ENCODE results near the gene RNF2. TPM values are rescaled to one million over a fixed set of nuclear protein-coding genes. Genes with fewer than 3 reads are reported as not detected.
"Not testable (repeated sequence)": the region's sequence is repeated elsewhere in the genome, so short reads cannot be mapped to it uniquely, and the experiment has no call there.

RNF2 gene
- total RNA-seq: 18.7 and 27.0 TPM in 2 replicates

GRCh38 chr1:185044981-185045813 lies at the start of gene RNF2:
TSS of gene RNF2 (plus strand) at chr1:185045558. CDS start at chr1:185087554, 41,996 bp downstream.
- DNase-seq (ENCODE audit: low read depth in 2 of 2): peak; percentile 84 to 89

DNA sequence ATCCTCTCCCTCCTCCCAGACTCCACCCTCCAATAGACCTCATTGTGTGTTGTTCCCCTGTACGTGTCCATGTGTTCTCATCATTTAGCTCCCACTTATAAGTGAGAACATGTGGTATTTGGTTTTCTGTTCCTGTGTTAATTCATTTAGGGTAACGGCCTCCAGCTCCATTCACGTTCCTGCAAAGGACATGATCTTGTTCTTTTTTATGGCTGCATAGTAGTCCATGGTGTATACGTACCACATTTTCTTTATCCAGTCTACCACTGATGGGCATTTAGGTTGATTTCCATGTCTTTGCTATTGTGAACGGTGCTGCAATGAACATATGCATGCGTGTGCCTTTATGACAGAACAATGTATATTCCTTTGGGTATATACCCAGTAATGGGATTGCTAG lies 45.4 kb upstream of the RNF2 start:
- DNase-seq (ENCODE audit: low read depth in 2 of 2): not testable (repeated sequence)

DNA sequence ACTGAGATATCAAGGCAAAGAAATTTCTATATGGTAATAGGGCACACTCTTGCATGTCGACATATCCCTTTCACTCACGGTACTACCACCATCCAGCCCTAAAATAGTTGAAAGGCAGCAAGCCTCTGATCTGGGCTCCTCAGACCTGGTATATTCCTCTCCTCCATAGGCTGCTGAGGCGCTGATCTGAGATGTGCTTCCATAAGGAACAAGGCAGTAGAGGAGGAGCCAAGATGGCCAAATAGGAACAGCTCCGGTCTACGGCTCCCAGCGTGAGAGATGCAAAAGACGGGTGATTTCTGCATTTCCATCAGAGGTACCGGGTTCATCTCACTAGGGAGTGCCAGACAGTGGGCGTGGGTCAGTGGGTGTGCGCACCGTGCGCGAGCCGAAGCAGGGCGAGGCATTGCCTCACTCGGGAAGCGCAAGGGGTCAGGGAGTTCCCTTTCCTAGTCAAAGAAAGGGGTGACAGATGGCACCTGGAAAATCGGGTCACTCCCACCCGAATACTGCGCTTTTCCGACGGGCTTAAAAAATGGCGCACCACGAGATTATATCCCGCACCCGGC lies 44.0 kb upstream of the RNF2 start:
- not testable (repeated sequence) for DNase-seq (ENCODE audit: low read depth in 2 of 2)

DNA sequence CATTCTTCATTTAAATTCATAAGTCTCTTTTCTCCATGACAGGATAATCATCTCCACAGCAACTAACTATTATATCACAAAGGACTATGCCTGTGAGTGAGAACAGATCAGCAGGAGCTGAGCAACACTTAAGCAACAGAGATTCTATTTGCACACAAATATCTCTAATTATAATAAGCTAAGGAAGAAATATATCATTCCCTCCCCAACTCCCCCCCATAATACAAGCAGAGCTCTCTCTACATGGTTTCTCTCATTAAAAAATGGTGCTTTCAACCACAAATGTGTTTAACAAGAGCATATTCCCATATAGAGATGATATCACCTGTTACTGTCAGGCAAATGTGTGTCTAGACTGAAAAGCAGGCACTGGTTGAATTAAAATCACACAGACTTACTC lies 36.5 kb upstream of the RNF2 start:
- DNase-seq (ENCODE audit: low read depth in 2 of 2): no peak

GRCh38 chr1:185010361-185010760 lies 35.0 kb upstream of the RNF2 start:
- no peak for DNase-seq (ENCODE audit: low read depth in 2 of 2)

DNA sequence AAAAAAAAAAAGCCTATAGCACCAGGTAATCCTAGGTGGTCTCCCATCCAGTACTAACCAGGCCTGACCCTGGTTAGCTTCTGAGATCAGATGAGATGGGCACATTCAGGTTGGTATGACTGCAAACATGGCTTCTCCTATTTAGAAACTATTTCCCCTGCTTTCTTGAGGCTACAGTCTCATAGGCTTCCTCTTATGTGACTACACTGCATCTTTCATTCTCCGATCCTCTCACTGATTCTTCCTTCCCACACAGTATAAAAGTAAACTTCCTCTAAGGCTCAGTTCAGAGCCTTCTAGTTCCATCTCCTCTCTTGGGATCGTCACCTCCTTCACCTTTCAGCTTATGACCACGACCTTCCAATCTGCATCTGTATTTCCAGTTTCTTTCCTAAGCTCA lies 30.4 kb upstream of the RNF2 start:
- no peak for DNase-seq (ENCODE audit: low read depth in 2 of 2)

DNA sequence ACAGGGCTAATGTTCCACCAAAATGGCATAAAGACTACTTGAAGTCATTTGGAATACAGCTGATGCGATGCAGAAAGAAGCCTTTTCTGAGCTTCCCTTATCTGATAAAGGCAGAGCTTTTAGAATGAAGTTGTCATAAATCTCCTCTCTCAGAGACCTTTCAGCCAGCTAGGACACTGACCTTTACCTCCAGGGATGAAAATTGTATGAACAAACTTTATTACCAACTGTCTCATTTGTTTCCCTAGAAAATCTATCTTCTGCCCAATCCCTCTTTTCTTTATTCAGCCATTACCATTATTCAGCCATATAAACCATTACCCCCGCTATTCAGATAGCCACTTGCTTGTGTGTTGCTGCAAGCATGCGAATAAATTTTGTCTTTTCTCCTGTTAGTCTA lies 29.7 kb upstream of the RNF2 start:
- no peak for DNase-seq (ENCODE audit: low read depth in 2 of 2)

- DNase-seq (ENCODE audit: low read depth in 2 of 2): no peak
Measured at GRCh38 chr1:185016880-185017279, 28.5 kb upstream of the RNF2 start.

GRCh38 chr1:185017338-185017737 lies 28.0 kb upstream of the RNF2 start:
- DNase-seq (ENCODE audit: low read depth in 2 of 2): peak in 1 of 2 donors; percentile 81

DNA sequence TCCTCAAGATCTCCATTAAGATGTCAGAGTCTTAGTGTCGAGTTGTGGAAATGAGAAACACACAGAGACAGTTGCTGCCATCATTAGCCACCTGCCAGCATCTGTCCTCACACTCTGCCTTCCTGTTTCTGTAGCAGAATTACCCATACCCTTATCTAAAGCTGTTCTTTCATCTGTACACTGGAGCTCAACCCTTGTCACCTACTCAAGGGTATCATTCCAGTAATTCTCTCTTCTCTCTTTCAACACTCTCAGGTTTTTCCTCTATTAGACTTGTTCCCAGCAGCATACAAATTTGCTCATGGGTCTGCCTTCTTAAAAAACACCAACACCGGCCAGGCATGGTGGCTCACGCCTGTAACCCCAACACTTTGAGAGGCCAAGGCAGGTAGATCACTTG lies 27.4 kb upstream of the RNF2 start:
- no peak for DNase-seq (ENCODE audit: low read depth in 2 of 2)

DNA sequence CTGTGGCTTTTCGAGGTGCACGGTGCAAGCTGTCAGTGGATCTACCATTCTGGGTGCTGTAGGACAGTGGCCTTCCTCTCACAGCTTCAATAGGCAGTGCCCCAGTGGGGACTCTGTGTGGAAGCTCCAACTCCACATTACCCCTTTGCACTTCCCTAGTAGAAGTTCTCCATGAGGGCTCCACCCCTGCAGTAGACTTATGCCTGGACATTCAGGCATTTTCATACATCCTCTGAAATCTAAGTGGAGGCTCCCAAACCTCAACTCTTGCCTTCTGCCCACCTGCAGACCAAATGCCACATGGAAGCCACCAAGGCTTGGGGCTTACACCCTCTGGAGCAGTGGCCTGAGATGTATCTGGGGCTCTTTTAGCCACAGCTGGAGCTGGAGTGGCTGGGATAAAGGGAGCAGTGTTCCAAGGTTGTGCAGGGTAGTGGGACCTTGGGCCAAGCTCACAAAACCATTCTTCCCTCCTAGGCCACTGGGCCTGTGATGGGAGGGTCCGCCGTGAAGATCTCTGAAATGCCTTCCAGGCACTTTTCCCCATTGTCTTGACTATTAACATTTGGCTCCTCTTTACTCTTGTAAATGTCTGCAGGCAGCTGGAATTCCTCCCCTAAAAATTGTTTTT lies 18.0 kb upstream of the RNF2 start:
- DNase-seq (ENCODE audit: low read depth in 2 of 2): no peak

- DNase-seq (ENCODE audit: low read depth in 2 of 2): no peak
Measured at GRCh38 chr1:185033686-185034085, 11.7 kb upstream of the RNF2 start.

DNA sequence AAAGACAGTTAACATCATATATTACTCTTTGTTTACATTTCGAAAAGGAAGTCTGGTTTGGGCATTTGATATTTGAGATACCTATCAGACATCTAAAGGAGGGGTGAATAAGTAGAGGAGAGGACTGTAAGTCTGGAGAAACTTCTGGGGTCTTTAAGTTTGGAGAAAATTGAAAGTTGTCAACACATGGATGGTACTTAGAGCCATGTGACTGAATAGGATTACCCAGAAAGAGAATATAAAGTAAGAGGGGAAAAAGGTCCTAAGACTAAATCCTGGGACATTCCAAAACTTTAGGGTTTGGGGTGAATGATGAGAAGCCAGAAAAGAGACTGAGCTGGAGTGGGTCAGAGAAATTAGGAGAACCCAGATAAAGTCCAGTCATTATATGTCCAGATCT lies 10.1 kb upstream of the RNF2 start:
- no peak for DNase-seq (ENCODE audit: low read depth in 2 of 2)

- DNase-seq (ENCODE audit: low read depth in 2 of 2): no peak
Measured at GRCh38 chr1:185038813-185039376, 6.5 kb upstream of the RNF2 start.

DNA sequence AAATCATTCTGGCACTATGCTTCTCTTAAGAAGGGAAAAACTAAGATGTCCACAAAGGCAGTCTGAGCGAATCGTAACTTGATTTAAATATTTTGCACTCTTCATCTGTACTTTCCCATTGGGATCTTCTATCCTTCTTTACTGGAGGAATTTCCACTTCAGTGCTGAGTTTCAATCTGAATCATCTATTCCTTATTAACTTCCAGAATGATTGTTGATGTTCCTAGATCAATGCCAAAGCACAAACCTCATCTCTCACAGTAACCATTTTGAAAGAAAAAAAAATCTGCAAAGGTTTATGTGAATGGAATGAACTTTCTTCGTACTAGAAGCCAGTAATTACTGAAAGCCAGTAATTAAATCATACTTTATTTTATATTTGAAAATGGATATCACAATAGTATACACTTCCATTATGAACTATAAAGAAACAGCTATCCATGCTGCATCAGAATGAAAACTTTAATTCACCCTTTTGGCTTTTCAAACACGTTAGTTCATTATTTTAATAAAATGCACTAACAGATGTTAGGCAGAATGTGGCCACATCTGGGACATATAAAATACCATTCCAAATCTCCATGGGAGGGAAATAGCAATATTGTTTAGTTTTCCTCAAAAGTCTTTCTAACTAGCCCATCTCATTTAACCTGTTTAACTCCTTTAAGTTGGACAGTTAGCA lies 5.5 kb upstream of the RNF2 start:
- no peak for DNase-seq (ENCODE audit: low read depth in 2 of 2)

DNA sequence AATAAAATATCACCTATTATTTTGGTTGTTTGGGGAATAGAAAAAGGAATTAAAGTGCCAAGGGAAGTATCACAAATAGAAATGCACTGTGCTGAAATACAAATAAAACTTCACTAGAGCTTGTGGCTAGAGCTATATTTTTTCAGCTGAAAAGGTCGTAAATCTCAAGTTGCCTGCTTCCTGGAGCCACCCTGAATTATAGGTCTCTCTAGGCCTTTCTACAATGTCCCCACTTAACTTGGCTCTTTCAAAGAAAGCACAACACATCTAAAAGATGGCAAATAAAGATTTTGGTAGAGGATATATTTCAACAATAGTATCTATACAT lies 5.0 kb upstream of the RNF2 start:
- DNase-seq (ENCODE audit: low read depth in 2 of 2): no peak

- DNase-seq (ENCODE audit: low read depth in 2 of 2): no peak
Measured at GRCh38 chr1:185041742-185042141, 3.6 kb upstream of the RNF2 start.

DNA sequence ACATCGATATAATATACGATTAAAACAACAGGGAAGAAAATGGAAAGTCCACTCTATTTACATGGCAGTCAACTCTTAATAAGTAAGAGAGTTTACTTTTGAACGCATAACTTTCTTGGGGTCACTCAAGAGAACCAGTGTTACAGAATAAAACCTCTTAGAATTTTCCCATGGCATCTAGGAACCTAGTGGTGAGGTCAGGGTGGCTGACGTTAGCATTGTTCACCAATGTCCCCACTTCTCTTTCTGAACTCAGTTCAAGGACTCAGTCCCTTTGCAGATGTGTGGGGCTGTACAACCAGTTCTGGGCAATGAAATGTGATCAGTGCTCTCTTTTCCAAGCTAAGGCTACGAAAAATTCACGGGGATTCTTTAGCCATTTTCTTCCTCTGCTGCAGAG lies 2.6 kb upstream of the RNF2 start:
- no peak for DNase-seq (ENCODE audit: low read depth in 2 of 2)

- DNase-seq (ENCODE audit: low read depth in 2 of 2): no peak
Measured at GRCh38 chr1:185044387-185044786, 971 bp upstream of the RNF2 start.

- DNase-seq (ENCODE audit: low read depth in 2 of 2): peak; percentile 40 to 41
Measured at GRCh38 chr1:185045814-185046492, 595 bp downstream of the RNF2 start.

GRCh38 chr1:185046668-185047067 lies 1.3 kb downstream of the RNF2 start:
- DNase-seq (ENCODE audit: low read depth in 2 of 2): no peak

All from lung microvascular endothelial cell (primary cell).